GM19193 (cell line): Measurements from ENCODE around the gene SPEM2.

ENCODE experiments used
- POLR2A ChIP-seq: IDR thresholded peaks from 4 replicates; pipeline ENCODE4 v1.6.1; 2011; ENCODE audit not compliant: insufficient read depth, insufficient read length; ENCODE audit errors: extremely low read depth

SPEM2 gene

GRCh38 chr17:7439462-7440112 lies 14.2 kb downstream of the SPEM2 start, which contains the start of gene FGF11:
Gene FGF11 (plus strand): TSS chr17:7439512. CDS start chr17:7439621, 109 bp downstream.
- no peak for TF ChIP-seq POLR2A

DNA sequence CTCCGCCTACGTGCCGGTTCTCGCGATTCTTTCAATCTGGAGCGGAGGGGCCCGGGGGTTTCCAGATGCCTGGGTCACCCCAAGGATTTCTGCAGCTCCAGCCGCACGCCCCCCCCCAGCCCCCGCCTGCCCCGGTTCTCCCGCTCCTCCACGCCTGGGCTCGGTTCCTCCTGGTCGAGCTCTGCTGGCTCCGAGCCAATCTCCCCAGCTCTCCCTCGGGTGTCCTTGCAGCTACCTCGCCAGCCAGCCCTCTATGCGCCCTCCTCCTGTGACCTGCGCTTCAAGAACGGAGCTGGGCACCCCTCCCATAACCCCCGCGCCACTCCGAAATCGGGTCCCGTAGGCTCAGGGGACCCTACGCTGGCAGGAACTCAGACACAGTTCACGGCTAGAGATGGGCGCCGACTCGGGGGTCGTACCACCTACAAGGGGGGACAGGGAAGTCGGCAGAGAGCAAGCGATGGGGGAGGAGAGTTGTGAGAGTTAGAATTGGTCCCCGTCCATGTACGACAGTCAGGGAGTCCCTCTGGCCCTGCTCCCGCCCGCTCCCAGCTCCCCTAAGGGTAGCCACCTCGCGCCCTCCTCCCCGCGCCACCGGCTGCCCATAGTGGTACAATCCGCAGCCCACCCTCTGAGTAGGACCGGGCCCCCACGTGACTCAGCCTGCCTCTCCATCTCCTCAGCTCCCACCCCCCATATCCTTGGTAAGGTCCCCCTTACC lies 14.9 kb downstream of the SPEM2 start:
- TF ChIP-seq POLR2A = no peak

DNA sequence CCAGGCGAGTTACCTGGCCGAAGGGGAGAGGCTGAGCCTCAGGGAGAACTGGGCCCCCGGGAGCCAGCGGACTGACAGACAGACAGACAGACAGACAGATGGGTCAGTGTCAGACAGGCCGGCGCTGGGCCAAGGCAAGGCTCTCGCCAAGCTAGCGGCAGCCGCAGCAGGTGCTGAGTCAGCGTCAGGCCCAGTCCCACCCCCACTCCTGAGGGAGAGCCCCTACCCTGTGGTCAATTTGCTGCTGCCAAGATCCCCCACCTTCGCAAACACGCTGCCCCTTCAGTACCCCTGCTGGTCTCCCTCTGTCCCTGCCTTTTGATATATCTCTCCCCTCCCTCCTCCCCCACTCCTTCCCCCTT lies 15.4 kb downstream of the SPEM2 start:
- peak; percentile 5 for TF ChIP-seq POLR2A

GRCh38 chr17:7441266-7441665 lies 15.8 kb downstream of the SPEM2 start:
- TF ChIP-seq POLR2A = no peak

- no peak for TF ChIP-seq POLR2A
Measured at GRCh38 chr17:7442142-7442541, 16.7 kb downstream of the SPEM2 start.

GRCh38 chr17:7443499-7444485 lies 18.4 kb downstream of the SPEM2 start:
- TF ChIP-seq POLR2A = no peak

GRCh38 chr17:7444682-7445618 lies 19.5 kb downstream of the SPEM2 start, which contains the start of gene CHRNB1:
Gene CHRNB1 (plus strand): TSS chr17:7445061. CDS start chr17:7445128, 67 bp downstream.
- no peak for TF ChIP-seq POLR2A

- TF ChIP-seq POLR2A = no peak
Measured at GRCh38 chr17:7445619-7445968, 20.2 kb downstream of the SPEM2 start.

DNA sequence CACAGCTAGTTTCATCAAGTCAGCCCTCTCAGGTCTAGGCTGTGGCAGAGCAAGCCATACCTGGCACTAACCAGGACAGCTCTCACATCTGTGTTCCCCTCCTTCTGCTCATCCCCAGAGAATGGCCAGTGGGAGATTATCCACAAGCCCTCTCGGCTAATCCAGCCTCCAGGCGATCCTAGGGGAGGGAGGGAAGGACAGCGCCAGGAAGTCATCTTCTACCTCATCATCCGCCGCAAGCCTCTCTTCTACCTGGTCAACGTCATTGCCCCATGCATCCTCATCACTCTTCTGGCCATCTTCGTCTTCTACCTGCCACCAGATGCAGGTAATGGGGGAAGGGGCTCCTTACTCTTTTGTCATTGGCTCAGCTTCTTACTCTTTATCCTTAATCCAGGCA lies 23.0 kb downstream of the SPEM2 start:
- no peak for TF ChIP-seq POLR2A

DNA sequence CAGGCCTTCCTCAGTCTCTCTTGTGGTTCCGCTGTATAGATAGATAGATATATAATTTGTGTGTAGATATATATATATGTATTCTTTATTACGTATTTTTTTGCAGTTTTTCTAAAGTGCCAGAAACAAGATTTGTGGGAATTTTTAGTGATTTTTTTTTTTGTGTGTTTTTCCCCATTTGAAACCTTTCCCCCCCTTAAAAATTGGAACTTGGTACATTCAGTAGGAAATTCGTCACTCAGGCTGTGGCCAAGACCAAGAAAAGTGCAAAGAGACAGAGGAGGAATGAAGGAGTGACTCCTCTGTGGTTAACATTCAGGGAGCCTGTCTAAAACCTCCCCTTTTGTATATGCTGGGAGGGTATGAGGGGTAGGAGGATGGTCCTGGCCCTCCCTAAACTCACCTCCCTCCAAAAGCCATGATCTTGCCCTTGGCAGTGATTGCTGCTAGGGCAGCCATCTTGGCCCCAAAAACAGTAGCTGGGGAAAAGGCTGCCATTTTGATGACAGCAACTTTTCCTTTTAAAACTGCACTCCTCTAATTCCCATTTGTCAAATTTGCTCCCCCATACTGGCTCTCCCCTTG lies 34.6 kb downstream of the SPEM2 start:
- no peak for TF ChIP-seq POLR2A

GRCh38 chr17:7460850-7461660 lies 35.6 kb downstream of the SPEM2 start:
- TF ChIP-seq POLR2A = no peak

DNA sequence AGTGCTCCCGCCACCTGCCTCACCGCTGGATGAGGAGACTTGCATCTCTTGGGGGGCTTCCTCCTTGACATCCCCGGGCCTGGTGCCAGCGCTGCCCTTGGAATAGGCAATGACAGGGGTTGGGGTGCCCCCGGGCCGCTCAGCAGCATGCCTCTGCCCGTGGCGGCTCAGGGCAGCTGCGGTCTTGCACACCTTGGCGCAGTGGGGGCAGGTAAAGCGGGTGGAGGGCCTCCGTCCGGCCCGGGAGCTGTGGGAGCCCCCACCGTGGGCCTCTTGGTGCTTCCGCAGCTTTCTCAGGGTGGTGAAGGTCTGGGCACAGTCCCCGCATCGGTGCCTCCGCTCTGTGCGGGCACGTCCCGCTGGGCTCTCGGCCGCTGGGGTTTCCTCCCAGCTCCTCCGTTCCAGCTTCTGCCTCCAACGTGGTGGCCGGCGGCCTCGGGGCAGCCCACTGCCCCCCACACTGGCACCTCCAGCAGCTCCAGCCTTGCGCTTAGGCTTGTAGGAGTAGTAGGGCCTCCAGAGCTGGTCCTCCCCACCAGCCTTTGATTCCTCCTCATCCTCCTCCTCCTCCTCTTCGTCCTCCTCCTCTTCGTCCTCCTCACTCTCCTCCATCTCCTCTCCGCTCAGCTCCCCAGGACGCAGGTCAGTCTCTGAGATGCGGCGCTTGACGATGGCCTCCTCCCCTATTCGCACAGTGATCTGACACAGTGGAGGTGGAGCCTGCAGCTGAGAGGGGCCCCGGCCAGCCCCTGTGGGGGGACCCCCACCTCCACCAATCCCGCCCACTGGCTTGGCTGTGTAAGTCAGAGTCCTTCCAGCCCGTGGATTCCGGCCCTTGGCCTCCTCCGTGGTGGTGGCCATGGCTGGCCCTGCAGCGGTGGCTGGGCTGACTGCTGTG lies 37.3 kb downstream of the SPEM2 start:
- no peak for TF ChIP-seq POLR2A
